IMR-90 (cell line): ENCODE data around the gene PCSK2. TPM values are rescaled to one million over a fixed set of nuclear protein-coding genes. Genes with fewer than 3 reads are reported as not detected.

Source experiments
- ATAC-seq: fragments of 200-7000 bp; cut with Tn5 transposase; 2 replicates; pipeline ENCODE4 v1.9.1; 2020; ENCODE audit warnings: low read depth, mild to moderate bottlenecking, moderate library complexity
- BruUV-seq: library from RNA; stranded (reverse); fragments of 400-500 nt; replicated peaks from 2 replicates; lab custom pipeline; 2021; lab: Mats Ljungman, UMichigan
- CTCF ChIA-PET: fragments of 300-600 bp; formaldehyde crosslinking; extraction: SDS; loops from one replicate; lab custom pipeline; 2021; ENCODE audit warnings: antibody characterized with exemption; lab: Yijun Ruan, JAX
- POLR2A ChIA-PET: fragments of 300-600 bp; sonication (Branson Sonifier 250); formaldehyde crosslinking; loops from one replicate; lab custom pipeline; 2022; ENCODE audit warnings: antibody characterized with exemption; ENCODE audit not compliant: unreplicated experiment; lab: Charles Lee
- DNase-seq: peaks from one replicate; pipeline ENCODE4 v3.0.0; 2013
- H2AFZ ChIP-seq: replicated peaks from 2 replicates; pipeline ENCODE3; 2013; ENCODE audit warnings: low read length, mild to moderate bottlenecking; ENCODE audit not compliant: poor library complexity
- H2AK5ac ChIP-seq: 2 replicates; pipeline ENCODE4 v1.6.1; 2013; ENCODE audit warnings: low read depth, low read length, inconsistent platforms
- H2AK9ac ChIP-seq: replicated peaks from 2 replicates; pipeline ENCODE3; 2013; ENCODE audit warnings: mild to moderate bottlenecking, low read depth, low read length, moderate library complexity; ENCODE audit not compliant: poor library complexity
- H2BK120ac ChIP-seq: 2 replicates; pipeline ENCODE4 v1.6.1; 2013; ENCODE audit warnings: low read depth, low read length, inconsistent platforms
- H2BK15ac ChIP-seq: 3 replicates; pipeline ENCODE4 v1.6.1; 2013; ENCODE audit warnings: low read depth, low read length, inconsistent platforms
- H2BK20ac ChIP-seq: 2 replicates; pipeline ENCODE4 v1.6.1; 2013; ENCODE audit warnings: low read depth, mild to moderate bottlenecking, inconsistent platforms, low read length, moderate library complexity
- H2BK5ac ChIP-seq: 2 replicates; pipeline ENCODE4 v1.6.1; 2013; ENCODE audit warnings: mild to moderate bottlenecking, low read depth, low read length, inconsistent platforms; ENCODE audit not compliant: poor library complexity, severe bottlenecking
- H3K14ac ChIP-seq: replicated peaks from 2 replicates; pipeline ENCODE4 v1.6.1; 2013; ENCODE audit warnings: low read depth, low read length, inconsistent platforms
- H3K18ac ChIP-seq: 2 replicates; pipeline ENCODE4 v1.6.1; 2013; ENCODE audit warnings: low read depth, low read length, control low read depth
- H3K23ac ChIP-seq: 2 replicates; pipeline ENCODE4 v1.6.1; 2013; ENCODE audit warnings: low read depth, low read length, inconsistent platforms
- H3K27ac ChIP-seq: 2 replicates; pipeline ENCODE4 v1.5.1; 2013; ENCODE audit warnings: mild to moderate bottlenecking, control low read depth, low read length; ENCODE audit not compliant: insufficient read depth
- H3K27me3 ChIP-seq: 2 replicates; pipeline ENCODE4 v1.6.1; 2013; ENCODE audit warnings: low read length; ENCODE audit not compliant: control insufficient read depth, insufficient read depth
- H3K36me3 ChIP-seq: 2 replicates; pipeline ENCODE4 v1.6.1; 2013; ENCODE audit warnings: low read length, mixed read lengths; ENCODE audit not compliant: control insufficient read depth, insufficient read depth
- H3K4ac ChIP-seq: 2 replicates; pipeline ENCODE4 v1.6.1; 2013; ENCODE audit warnings: low read depth, low read length, inconsistent platforms
- H3K4me1 ChIP-seq: 2 replicates; pipeline ENCODE4 v1.6.1; 2013; ENCODE audit warnings: low read length, mixed read lengths; ENCODE audit not compliant: control insufficient read depth, insufficient read depth
- H3K4me2 ChIP-seq: 2 replicates; pipeline ENCODE4 v1.6.1; 2013; ENCODE audit warnings: low read depth, mild to moderate bottlenecking, control low read depth, low read length, moderate library complexity
- H3K4me3 ChIP-seq: 2 replicates; pipeline ENCODE4 v1.5.1; 2013; ENCODE audit warnings: low read depth, mild to moderate bottlenecking, control low read depth, low read length, moderate library complexity; ENCODE audit not compliant: insufficient read depth
- H3K56ac ChIP-seq: 2 replicates; pipeline ENCODE4 v1.6.1; 2013; ENCODE audit warnings: low read length, inconsistent platforms; ENCODE audit not compliant: insufficient read depth; ENCODE audit errors: extremely low read depth
- H3K79me1 ChIP-seq, 2 experiments: 2 replicates each; pipeline ENCODE4 v1.6.1; 2013; ENCODE audit warnings: low read length in 2 of 2, inconsistent platforms in 1 of 2, low read depth in 1 of 2
- H3K9ac ChIP-seq: 2 replicates; pipeline ENCODE4 v1.6.1; 2013; ENCODE audit warnings: low read depth, low read length, control low read depth
- H3K9me1 ChIP-seq: 2 replicates; pipeline ENCODE4 v1.6.1; 2013; ENCODE audit warnings: low read length, inconsistent platforms; ENCODE audit not compliant: insufficient read depth
- H3K9me3 ChIP-seq: 2 replicates; pipeline ENCODE4 v1.6.1; 2013; ENCODE audit warnings: low read length; ENCODE audit not compliant: control insufficient read depth, insufficient read depth
- H4K20me1 ChIP-seq: 2 replicates; pipeline ENCODE4 v1.6.1; 2013; ENCODE audit warnings: low read length, inconsistent platforms; ENCODE audit not compliant: insufficient read depth
- H4K5ac ChIP-seq: 2 replicates; pipeline ENCODE4 v1.6.1; 2013; ENCODE audit warnings: mild to moderate bottlenecking, low read depth, low read length, control low read depth
- H4K8ac ChIP-seq, 2 experiments: 2 replicates each; pipeline ENCODE4 v1.6.1; 2013; ENCODE audit warnings: low read depth in 2 of 2, low read length in 2 of 2, control low read depth in 1 of 2, inconsistent platforms in 1 of 2
- H4K91ac ChIP-seq: 2 replicates; pipeline ENCODE4 v1.6.1; 2013; ENCODE audit warnings: low read depth, low read length, inconsistent platforms; ENCODE audit not compliant: insufficient read depth
- ELK1 ChIP-seq: fragments of 150-350 bp; IDR thresholded peaks from 2 replicates; pipeline ENCODE4 v1.6.1; 2016; ENCODE audit warnings: low read depth, mild to moderate bottlenecking, low read length, moderate library complexity, borderline replicate concordance
- SMC3 ChIP-seq: fragments of 150-350 bp; IDR thresholded peaks from 2 replicates; pipeline ENCODE4 v1.6.1; 2016; ENCODE audit warnings: low read depth, mild to moderate bottlenecking, antibody characterized with exemption, low read length, moderate library complexity
- WGBS, 2 experiments: methylation state at CpG; one replicate each; pipeline versions ENCODE4 v1.1.5 to v1.1.7; 2013; ENCODE audit warnings: missing lambda C conversion rate in 2 of 2; ENCODE audit not compliant: insufficient read length in 1 of 2; ENCODE audit errors: extremely low coverage in 2 of 2; 5-methylcytosine and 5-hydroxymethylcytosine counted together
- dilution Hi-C: fragments of 300-500 bp; cut with HindIII; formaldehyde crosslinking; loops from one replicate; pipeline ENCODE4 v1.14.3; 2018; ENCODE audit warnings: low sequenced_read_pairs; ENCODE audit not compliant: unreplicated experiment
- in situ Hi-C: fragments of 300-500 bp; cut with MboI; formaldehyde crosslinking; loops from 3 replicates; pipeline ENCODE4 v1.14.3; 2019; ENCODE audit warnings: low sequenced_read_pairs, inconsistent platforms, mixed read lengths
- intact Hi-C: fragments of 100-400 bp; cut with micrococcal nuclease; formaldehyde crosslinking; loops from 2 replicates; pipeline ENCODE4 v1.10.0; 2022
- polyA plus RNA-seq, 3 experiments: library from polyadenylated mRNA; depleted of rRNA; stranded (reverse); fragments of >200 nt; gene quantifications; 2 replicates each; pipeline ENCODE4 v1.2.3, GENCODE V29; 2012; ENCODE audit warnings: low replicate concordance in 1 of 3
- total RNA-seq: library from RNA; depleted of rRNA; stranded (reverse); fragments of >200 nt; gene quantifications from 2 replicates; pipeline ENCODE4 v1.2.3, GENCODE V29; 2012

The PCSK2 gene
- total and polyA plus RNA-seq, 2 of the 4 experiments (the other 2 are of a cell fraction): not detected

- no peaks in the 10 kb centered on the region for H3K9me1 ChIP-seq
- H3K4me3 ChIP-seq: no peak overlapping the region
- H4K20me1 ChIP-seq: no peaks in the 10 kb centered on the region
- no peak overlapping the region for H3K14ac ChIP-seq
- H3K9ac ChIP-seq: no peak overlapping the region
- no peak overlapping the region for H3K18ac ChIP-seq
- no peak overlapping the region for H3K23ac ChIP-seq
- H3K36me3 ChIP-seq: no peaks in the 10 kb centered on the region
- no peak overlapping the region for H2BK120ac ChIP-seq
- H2BK15ac ChIP-seq: no peak overlapping the region
- no CpG with 5 or more reads among the region's 3 CpGs for WGBS, 2 experiments
- H2AK5ac ChIP-seq: no peak overlapping the region
- no peak for DNase-seq
- H3K27ac ChIP-seq: no peak overlapping the region
- H2BK20ac ChIP-seq: no peak overlapping the region
- H3K4me1 ChIP-seq: no peaks in the 10 kb centered on the region
- POLR2A ChIA-PET: no interaction called here
- H4K5ac ChIP-seq: no peak overlapping the region
- H3K4me2 ChIP-seq: no peak overlapping the region
- in situ Hi-C loops: no loop called here
- no peaks in the 10 kb centered on the region for H3K27me3 ChIP-seq
- intact Hi-C loops: no loop called here
- no peak overlapping the region for H4K8ac ChIP-seq
- ATAC-seq: no peak
- no peak overlapping the region for H2BK5ac ChIP-seq
- no peaks in the 10 kb centered on the region for H3K79me1 ChIP-seq
- dilution Hi-C loops: no loop called here
- no peak overlapping the region for H3K56ac ChIP-seq
- H4K91ac ChIP-seq: no peak overlapping the region
- BruUV-seq: no TSS peak
- no peak overlapping the region for H2AFZ ChIP-seq
- H3K4ac ChIP-seq: no peak overlapping the region
- no peak overlapping the region for H2AK9ac ChIP-seq
- no peaks in the 10 kb centered on the region for H3K9me3 ChIP-seq
- CTCF ChIA-PET: interaction anchor here (0.7 kb wide), 1 partner anchor 25 kb away, joined by 3 read pairs; no protein-coding TSS in a partner anchor
- TF ChIP-seq ELK1: no peak
- no peak for TF ChIP-seq SMC3
Observed at GRCh38 chr20:17262786-17263185, 35.9 kb downstream of the PCSK2 start.
